Measurements from ENCODE around the gene RGS14.

RGS14 gene

GRCh38 chr5:177357459-177358351, at the start of gene RGS14:
RGS14 (plus strand) TSS chr5:177357924; CDS start chr5:177358025, 101 bp downstream.
- Histone ChIP-seq H3K9me3 (ENCODE audit: control insufficient read depth in 1 of 2, low read length in 2 of 2) (no peaks in the 10 kb centered on the region), H3K4me3 (ENCODE audit: low read depth in 1 of 2, low read length in 2 of 2) (peak within 1 kb of the TSS; percentile 46 to 56), H3K27ac (ENCODE audit: low read length) (no peak within 1 kb of the TSS), H3K4me1 (ENCODE audit: control insufficient read depth in 1 of 2, insufficient read depth in 2 of 2, low read length in 2 of 2) (peaks cover 0 to 7% of the 10 kb centered on the region in 2 donors), H3K36me3 (ENCODE audit: control insufficient read depth in 1 of 2, insufficient read depth in 2 of 2, low read length in 2 of 2) (no peaks in the 10 kb centered on the region), H3K27me3 (ENCODE audit: low read depth, low read length) (no peaks in the 10 kb centered on the region)

GRCh38 chr5:177308740-177309139, 49.0 kb upstream of the RGS14 start:
- Histone ChIP-seq H3K9me3 (ENCODE audit: control insufficient read depth in 1 of 2, low read length in 2 of 2) (no peaks in the 10 kb centered on the region), H3K27me3 (ENCODE audit: low read depth, low read length) (no peaks in the 10 kb centered on the region), H3K27ac (ENCODE audit: low read length) (no peak overlapping the region), H3K36me3 (ENCODE audit: control insufficient read depth in 1 of 2, insufficient read depth in 2 of 2, low read length in 2 of 2) (peaks cover 16 to 28% of the 10 kb centered on the region in 2 donors), H3K4me3 (ENCODE audit: low read depth in 1 of 2, low read length in 2 of 2) (no peak overlapping the region), H3K4me1 (ENCODE audit: control insufficient read depth in 1 of 2, insufficient read depth in 2 of 2, low read length in 2 of 2) (peaks cover 5 to 41% of the 10 kb centered on the region in 2 donors)

GRCh38 chr5:177309351-177310191, 48.2 kb upstream of the RGS14 start:
- Histone ChIP-seq H3K4me3 (ENCODE audit: low read depth in 1 of 2, low read length in 2 of 2) (no peak overlapping the region), H3K27ac (ENCODE audit: low read length) (no peak overlapping the region), H3K27me3 (ENCODE audit: low read depth, low read length) (no peaks in the 10 kb centered on the region), H3K4me1 (ENCODE audit: control insufficient read depth in 1 of 2, insufficient read depth in 2 of 2, low read length in 2 of 2) (peaks cover 0 to 36% of the 10 kb centered on the region in 2 donors), H3K36me3 (ENCODE audit: control insufficient read depth in 1 of 2, insufficient read depth in 2 of 2, low read length in 2 of 2) (peaks cover 16 to 28% of the 10 kb centered on the region in 2 donors), H3K9me3 (ENCODE audit: control insufficient read depth in 1 of 2, low read length in 2 of 2) (no peaks in the 10 kb centered on the region)

GRCh38 chr5:177310332-177310731, 47.4 kb upstream of the RGS14 start:
- Histone ChIP-seq H3K4me3 (ENCODE audit: low read depth in 1 of 2, low read length in 2 of 2) (no peak overlapping the region), H3K4me1 (ENCODE audit: control insufficient read depth in 1 of 2, insufficient read depth in 2 of 2, low read length in 2 of 2) (peaks cover 0 to 29% of the 10 kb centered on the region in 2 donors), H3K27ac (ENCODE audit: low read length) (no peak overlapping the region), H3K27me3 (ENCODE audit: low read depth, low read length) (no peaks in the 10 kb centered on the region), H3K36me3 (ENCODE audit: control insufficient read depth in 1 of 2, insufficient read depth in 2 of 2, low read length in 2 of 2) (peaks cover 16 to 22% of the 10 kb centered on the region in 2 donors), H3K9me3 (ENCODE audit: control insufficient read depth in 1 of 2, low read length in 2 of 2) (no peaks in the 10 kb centered on the region)

- H3K27ac ChIP-seq (ENCODE audit: low read length), result no peak overlapping the region
- H3K4me3 ChIP-seq (ENCODE audit: low read depth in 1 of 2, low read length in 2 of 2), result peak overlapping the region; percentile 30 to 77
- H3K4me1 ChIP-seq (ENCODE audit: control insufficient read depth in 1 of 2, insufficient read depth in 2 of 2, low read length in 2 of 2), result peaks cover 0 to 25% of the 10 kb centered on the region in 2 donors
- no peaks in the 10 kb centered on the region for H3K27me3 ChIP-seq (ENCODE audit: low read depth, low read length)
- H3K36me3 ChIP-seq (ENCODE audit: control insufficient read depth in 1 of 2, insufficient read depth in 2 of 2, low read length in 2 of 2), result peaks cover 11 to 17% of the 10 kb centered on the region in 2 donors
- no peaks in the 10 kb centered on the region for H3K9me3 ChIP-seq (ENCODE audit: control insufficient read depth in 1 of 2, low read length in 2 of 2)
These were observed 46.9 kb upstream of the RGS14 start for GRCh38 chr5:177310757-177311391.

GRCh38 chr5:177311392-177311722, 46.4 kb upstream of the RGS14 start:
- H3K27ac ChIP-seq (ENCODE audit: low read length), result no peak overlapping the region
- peak overlapping the region; percentile 48 to 77 for H3K4me3 ChIP-seq (ENCODE audit: low read depth in 1 of 2, low read length in 2 of 2)
- no peaks in the 10 kb centered on the region for H3K9me3 ChIP-seq (ENCODE audit: control insufficient read depth in 1 of 2, low read length in 2 of 2)

GRCh38 chr5:177311723-177312648, 45.7 kb upstream of the RGS14 start, which contains the start of gene MXD3:
MXD3 (minus strand) TSS chr5:177311898; CDS start chr5:177311830, 68 bp downstream.
- Histone ChIP-seq H3K27ac (ENCODE audit: low read length) (peak within 1 kb of the TSS; percentile 8), H3K9me3 (ENCODE audit: control insufficient read depth in 1 of 2, low read length in 2 of 2) (no peaks in the 10 kb centered on the region), H3K27me3 (ENCODE audit: low read depth, low read length) (no peaks in the 10 kb centered on the region), H3K4me3 (ENCODE audit: low read depth in 1 of 2, low read length in 2 of 2) (peak within 1 kb of the TSS; percentile 48 to 77), H3K36me3 (ENCODE audit: control insufficient read depth in 1 of 2, insufficient read depth in 2 of 2, low read length in 2 of 2) (peaks cover under 1 to 6% of the 10 kb centered on the region in 2 donors), H3K4me1 (ENCODE audit: control insufficient read depth in 1 of 2, insufficient read depth in 2 of 2, low read length in 2 of 2) (peaks cover 0 to 25% of the 10 kb centered on the region in 2 donors)

More at GRCh38 chr5:177311392-177311722, 46.4 kb upstream of the RGS14 start:
- Histone ChIP-seq H3K36me3 (ENCODE audit: control insufficient read depth in 1 of 2, insufficient read depth in 2 of 2, low read length in 2 of 2) (peaks cover 6 to 12% of the 10 kb centered on the region in 2 donors), H3K4me1 (ENCODE audit: control insufficient read depth in 1 of 2, insufficient read depth in 2 of 2, low read length in 2 of 2) (peaks cover 0 to 25% of the 10 kb centered on the region in 2 donors), H3K27me3 (ENCODE audit: low read depth, low read length) (no peaks in the 10 kb centered on the region)

- peaks cover 0 to 25% of the 10 kb centered on the region in 2 donors for H3K4me1 ChIP-seq (ENCODE audit: control insufficient read depth in 1 of 2, insufficient read depth in 2 of 2, low read length in 2 of 2)
- peak overlapping the region in 1 of 2 donors; percentile 77 for H3K4me3 ChIP-seq (ENCODE audit: low read depth in 1 of 2, low read length in 2 of 2)
- peak overlapping the region; percentile 8 for H3K27ac ChIP-seq (ENCODE audit: low read length)
- no peaks in the 10 kb centered on the region for H3K36me3 ChIP-seq (ENCODE audit: control insufficient read depth in 1 of 2, insufficient read depth in 2 of 2, low read length in 2 of 2)
- H3K27me3 ChIP-seq (ENCODE audit: low read depth, low read length), result no peaks in the 10 kb centered on the region
- H3K9me3 ChIP-seq (ENCODE audit: control insufficient read depth in 1 of 2, low read length in 2 of 2), result no peaks in the 10 kb centered on the region
These were observed 45.0 kb upstream of the RGS14 start for GRCh38 chr5:177312649-177313181.

- Histone ChIP-seq H3K27me3 (ENCODE audit: low read depth, low read length) (no peaks in the 10 kb centered on the region), H3K4me3 (ENCODE audit: low read depth in 1 of 2, low read length in 2 of 2) (no peak overlapping the region), H3K9me3 (ENCODE audit: control insufficient read depth in 1 of 2, low read length in 2 of 2) (no peaks in the 10 kb centered on the region), H3K36me3 (ENCODE audit: control insufficient read depth in 1 of 2, insufficient read depth in 2 of 2, low read length in 2 of 2) (no peaks in the 10 kb centered on the region), H3K27ac (ENCODE audit: low read length) (no peak overlapping the region), H3K4me1 (ENCODE audit: control insufficient read depth in 1 of 2, insufficient read depth in 2 of 2, low read length in 2 of 2) (peaks cover 0 to 25% of the 10 kb centered on the region in 2 donors)
These were observed 44.0 kb upstream of the RGS14 start for GRCh38 chr5:177313561-177314259.
